GM21526 (cell line): ENCODE results near the gene CNN2.

Experiments used
- ATAC-seq: cut with Tn5 transposase; IDR thresholded peaks from one replicate; pipeline ENCODE4 v1.9.1; 2021; ENCODE audit warnings: moderate library complexity; ENCODE audit not compliant: unreplicated experiment, low FRiP score

Gene CNN2

DNA sequence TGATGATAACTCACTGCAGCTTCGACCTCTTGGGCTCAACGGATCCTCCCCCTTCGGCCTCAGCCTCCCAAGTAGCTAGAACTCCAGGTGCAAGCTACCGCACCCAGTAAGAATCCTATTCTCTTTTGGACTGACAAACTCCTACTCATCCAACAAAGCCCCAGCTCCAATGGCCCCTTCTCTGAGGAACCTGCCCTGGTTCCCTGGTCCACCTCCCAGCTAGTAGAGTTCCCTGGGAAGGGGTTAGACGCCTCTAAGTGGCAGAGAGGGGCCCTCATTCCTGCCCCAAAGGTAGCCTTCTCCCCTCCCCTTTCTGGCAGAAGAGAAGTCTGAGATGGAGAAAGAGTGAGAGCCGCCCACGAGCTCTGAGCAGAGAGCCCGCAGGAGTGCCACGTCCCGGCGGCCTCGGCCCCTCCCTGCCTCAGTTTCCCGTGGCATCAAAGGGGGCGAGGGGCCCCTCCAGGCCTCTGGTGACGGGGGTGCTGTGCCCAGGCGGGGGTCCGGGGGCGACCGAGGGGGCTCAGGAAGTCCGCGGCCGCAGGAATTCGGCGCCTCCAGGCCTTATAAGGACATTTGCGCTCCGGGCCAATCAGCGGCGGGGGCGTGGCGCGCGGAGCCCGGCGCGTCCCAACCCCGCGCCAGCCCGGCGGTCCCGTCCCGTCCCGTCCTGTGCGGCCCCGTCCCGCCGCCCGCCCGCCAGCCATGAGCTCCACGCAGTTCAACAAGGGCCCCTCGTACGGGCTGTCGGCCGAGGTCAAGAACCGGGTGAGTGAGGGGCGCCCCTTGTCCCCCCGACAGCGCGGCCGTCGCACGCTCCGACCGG is at the start of gene CNN2:
CNN2 (plus strand) TSS at position 649 of the 823 bp plus-strand sequence; CDS start at position 703, 54 bp downstream.
- ATAC-seq: peak; percentile 35

DNA sequence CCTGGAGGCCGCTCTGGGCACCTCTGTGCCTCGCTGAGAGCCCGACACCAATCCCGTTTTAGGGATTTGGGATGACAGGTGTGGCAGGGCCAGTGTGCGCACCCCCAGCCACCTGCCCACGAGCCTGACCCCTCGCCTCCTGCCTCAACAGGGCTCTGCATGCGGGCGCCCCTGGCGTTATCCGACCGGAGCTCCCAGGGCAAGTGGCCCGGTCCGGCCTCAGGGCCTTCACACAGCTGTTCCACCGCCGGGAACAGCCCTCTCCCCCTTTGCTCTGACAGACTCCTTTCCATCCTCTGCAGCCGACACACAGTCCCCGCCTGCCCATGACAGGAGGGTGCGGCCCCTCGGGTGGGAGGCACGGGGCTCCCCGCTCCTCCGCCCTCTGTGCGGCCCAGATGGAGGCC is 49.3 kb upstream of the CNN2 start:
- no peak for ATAC-seq

DNA sequence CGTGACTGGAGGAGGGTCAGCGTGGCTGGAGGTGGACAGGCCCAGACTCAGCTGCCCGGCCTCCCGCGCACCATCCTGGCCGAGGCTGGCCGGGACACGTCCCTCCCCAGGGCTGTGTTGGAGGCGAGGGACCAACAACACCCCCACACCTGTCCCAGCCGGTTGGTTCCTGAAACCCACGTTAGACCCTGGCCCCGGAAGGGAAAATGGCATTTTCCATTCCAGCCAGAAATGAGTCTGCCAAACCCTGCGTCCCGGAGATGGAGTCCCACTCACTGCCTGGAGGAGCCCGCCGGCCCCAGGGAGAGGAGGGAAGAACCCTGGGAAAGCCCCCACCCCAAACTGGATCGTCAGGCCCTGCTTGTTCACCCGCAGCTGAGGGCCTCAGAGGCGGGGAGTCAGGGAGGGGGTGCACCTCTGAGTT is 47.1 kb upstream of the CNN2 start:
- no peak for ATAC-seq

DNA sequence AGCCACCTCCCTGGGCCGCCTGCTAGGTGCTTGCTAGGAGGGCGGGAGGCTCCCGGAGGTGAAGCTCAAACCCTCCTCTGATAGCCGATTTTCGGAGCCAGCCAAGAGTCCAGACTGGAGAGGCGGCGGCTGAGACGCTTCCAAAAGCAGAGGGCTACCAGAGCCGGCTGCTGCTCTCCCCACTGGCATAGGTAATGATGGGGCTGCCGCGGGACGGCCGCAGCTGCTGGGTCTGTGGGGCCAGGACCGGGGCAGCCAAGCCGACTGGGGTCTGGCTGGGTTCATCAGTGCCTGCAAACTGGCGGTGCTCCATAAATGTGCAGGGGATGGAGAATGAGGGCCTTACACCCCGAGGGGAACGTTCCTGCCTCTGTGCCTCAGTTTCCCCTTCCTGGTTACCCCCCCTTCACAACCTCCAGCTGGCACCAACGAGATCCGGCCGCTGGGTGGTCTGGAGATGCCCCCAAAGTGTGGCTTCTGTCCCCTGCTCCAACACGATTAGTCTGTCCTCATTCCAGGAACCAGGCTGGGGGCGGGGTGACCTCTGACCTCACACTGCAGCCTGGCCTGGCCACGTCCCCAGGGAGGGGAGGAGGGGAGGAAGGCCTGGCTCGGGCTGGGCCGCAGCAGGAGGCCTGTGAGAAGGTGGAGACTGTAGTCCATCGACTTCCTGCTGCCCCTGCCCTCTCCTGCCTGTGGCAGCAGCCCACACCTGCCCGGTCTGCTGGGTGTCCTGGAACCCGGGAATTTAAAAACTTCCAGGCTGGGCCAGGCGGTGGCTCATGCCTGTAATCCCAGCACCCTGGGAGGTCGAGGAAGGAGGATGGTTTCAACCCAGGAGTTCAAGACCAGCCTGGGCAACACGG is 46.0 kb upstream of the CNN2 start:
- ATAC-seq: no peak

DNA sequence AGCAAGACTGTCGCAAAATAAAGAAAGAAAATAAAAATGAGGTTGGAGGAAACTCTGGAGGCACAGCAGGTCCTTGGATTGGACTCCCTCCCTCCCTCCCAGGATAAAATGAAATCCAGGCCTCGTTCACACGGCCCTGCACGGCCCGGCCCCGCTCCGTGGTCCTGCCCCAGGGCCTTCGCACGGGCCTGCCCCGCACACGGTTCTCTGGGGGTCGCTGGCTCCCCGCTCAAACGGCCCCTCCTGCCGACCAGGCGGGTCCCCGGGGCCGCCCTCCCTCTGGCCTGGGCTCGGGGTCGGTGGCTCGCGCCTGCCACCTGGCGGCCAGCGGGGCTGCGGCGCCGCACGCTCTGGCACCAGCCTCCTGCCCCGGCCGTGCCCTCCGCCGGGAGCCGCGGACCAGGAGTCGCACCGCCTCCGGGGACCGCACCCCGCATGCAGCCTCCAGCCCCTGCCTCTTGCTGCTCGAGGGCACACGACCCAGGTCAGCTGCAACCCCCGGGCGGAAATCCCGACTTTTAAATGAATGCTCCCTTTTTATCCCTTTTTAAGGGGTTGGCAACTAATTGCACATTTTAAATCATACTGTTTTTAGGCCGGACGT is 43.7 kb upstream of the CNN2 start:
- ATAC-seq: peak; percentile 52

DNA sequence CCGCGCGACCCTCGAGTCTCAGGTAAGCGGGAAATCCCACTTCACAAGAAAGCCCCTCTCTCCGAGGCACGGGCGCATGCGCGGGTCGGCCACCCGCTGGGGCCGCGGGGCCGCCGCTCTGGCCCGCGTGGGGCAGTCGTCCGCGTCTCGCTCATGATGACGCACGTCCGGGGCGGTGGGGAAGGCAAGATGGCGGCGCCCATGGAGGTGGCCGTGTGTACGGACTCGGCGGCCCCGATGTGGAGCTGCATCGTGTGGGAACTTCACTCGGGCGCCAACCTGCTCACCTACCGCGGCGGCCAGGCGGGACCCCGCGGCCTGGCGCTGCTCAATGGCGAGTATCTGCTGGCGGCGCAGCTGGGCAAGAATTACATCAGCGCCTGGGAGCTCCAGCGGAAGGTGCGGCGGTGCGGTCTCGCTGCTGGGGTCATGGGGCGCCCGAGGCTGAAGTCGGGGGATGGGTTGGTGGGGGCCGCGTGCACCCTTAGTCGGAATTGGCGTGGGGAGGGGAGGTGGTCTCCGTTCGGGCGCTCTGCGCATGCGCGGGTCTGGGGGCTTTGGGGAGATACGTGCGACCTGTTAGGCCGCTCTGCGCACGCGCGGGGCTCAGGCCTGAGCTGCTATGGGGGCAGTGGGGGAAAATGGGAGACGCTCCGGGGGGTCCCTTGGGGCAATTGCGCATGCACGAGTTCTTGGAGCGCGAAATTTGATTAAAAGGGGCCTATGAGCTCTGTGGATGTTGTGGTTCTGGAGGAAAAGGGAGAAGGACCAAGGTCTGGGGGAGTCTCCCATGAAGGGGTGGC is 42.0 kb upstream of the CNN2 start, which contains the start of gene WDR18:
WDR18 (plus strand) TSS at position 181 of the 803 bp plus-strand sequence; CDS start at position 190, 9 bp downstream.
- ATAC-seq: peak; percentile 46

DNA sequence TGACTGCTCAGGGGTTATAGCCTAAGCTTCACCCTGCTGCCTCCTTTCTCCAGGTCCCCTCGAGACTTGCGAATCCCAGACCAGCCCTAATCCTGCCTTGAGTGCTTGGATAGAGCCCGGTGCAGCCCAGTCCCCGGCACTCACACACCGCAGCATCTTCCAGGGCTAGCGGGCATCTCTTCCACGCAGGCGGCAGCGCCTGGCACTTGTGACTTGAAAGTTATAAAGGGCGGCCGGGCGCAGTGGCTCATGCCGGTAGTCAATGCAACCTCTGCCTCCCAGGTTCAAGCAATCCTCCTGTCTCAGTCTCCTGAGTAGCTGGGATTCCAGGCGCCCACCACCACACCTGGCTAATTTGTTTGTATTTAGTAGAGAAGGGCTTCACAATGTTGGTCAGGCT is 40.3 kb upstream of the CNN2 start:
- no peak for ATAC-seq

DNA sequence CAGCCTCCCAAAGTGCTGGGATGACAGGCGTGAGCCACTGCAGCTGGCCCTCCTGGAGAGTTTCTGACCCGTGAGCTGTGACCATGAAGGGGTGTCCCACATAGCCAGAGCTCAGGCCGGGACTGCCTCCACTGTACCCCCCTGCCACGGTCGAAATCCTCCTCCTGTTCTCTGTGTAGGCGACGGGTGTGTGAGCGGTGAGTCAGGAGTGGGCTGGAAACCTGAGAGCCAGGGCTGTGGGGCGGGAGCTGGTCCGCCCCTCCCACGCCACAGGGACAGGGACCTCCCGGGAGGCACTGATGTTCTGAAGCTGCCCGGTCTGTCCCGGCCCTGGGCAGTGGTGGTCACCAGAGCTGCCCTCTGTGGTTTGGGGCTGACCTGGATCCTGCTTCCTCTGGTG is 38.3 kb upstream of the CNN2 start:
- no peak for ATAC-seq

DNA sequence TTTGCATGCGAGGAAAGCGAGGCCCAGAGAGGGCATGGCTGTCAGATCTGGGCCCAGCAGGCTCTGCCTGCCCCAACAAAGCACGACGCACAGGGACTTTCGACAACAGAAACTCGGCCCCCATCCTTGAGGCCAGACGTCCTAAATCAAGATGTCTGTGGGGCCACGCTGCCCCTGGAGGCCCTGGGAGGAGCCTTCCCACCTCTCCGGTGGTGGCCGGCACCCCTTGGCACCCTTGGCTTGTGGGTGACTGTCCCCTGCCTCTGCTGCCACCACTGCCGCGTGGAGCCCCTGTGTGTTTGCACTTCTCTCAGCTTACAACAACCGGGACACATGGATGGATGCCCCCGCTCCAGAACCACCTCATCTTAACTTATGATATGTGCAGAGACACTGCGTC is 37.9 kb upstream of the CNN2 start:
- ATAC-seq: no peak

DNA sequence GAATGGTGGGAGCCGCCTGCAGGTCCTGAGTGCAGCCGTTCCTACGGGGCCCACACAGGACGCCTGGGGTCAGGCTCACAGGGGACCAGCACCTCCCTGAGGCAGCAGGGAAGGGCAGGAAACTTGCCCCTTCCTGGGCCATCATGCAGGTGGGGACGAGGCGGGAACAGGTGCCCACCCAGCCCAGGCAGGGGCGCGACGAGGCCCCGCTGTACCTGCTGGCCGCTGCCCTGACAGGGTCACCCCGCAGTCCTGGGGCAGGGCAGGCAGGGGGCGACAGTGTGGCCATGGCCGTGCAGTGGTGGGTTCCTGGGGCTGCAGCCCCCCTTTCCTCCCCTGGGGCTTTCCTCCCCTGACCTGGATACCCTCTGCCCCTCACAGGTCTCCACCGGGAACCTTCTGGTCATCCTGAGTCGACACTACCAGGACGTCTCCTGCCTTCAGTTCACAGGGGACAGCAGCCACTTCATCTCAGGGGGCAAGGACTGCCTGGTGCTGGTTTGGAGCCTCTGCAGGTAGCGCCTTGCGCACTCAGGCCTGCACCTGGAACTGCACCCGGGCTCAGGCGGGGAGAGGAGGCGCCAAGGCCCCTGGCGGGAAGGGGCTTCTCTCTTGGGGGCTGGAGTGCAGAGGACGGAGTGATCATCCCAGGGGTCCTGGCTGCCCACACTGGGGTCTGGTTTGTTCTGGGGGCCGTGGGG is 36.9 kb upstream of the CNN2 start:
- no peak for ATAC-seq

DNA sequence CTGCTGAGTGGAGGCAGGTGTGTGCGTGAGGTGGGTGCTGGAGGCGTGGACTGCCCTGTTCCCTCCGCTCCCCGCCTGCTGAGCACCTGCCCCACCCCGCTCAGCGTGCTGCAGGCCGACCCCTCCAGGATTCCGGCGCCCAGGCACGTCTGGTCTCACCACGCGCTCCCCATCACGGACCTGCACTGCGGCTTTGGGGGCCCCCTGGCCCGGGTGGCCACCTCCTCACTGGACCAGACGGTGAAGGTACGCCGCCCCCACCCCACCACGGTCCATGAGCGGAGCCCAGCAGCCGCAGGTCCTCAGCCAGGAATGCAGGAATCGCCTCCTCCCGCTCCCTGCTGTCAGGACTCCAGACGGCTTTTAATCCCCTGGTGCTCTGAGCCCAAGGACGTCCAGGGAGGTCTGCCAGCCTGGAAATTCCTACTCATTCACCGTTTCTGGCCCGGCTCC is 36.3 kb upstream of the CNN2 start:
- ATAC-seq: no peak

DNA sequence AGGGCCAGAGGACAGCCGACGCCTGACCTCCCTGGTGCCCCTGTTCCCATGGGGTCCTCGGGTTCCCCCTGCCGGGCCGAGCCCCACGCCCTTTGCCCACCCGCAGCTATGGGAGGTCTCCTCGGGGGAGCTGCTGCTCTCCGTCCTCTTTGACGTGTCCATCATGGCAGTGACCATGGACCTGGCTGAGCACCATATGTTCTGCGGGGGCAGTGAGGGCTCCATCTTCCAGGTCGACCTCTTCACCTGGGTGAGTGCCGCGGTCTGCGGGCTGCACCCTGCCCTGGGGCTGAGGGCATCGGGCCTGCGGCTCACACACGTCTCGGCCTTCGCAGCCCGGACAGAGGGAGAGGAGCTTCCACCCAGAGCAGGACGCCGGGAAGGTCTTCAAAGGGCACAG is 35.7 kb upstream of the CNN2 start:
- no peak for ATAC-seq

DNA sequence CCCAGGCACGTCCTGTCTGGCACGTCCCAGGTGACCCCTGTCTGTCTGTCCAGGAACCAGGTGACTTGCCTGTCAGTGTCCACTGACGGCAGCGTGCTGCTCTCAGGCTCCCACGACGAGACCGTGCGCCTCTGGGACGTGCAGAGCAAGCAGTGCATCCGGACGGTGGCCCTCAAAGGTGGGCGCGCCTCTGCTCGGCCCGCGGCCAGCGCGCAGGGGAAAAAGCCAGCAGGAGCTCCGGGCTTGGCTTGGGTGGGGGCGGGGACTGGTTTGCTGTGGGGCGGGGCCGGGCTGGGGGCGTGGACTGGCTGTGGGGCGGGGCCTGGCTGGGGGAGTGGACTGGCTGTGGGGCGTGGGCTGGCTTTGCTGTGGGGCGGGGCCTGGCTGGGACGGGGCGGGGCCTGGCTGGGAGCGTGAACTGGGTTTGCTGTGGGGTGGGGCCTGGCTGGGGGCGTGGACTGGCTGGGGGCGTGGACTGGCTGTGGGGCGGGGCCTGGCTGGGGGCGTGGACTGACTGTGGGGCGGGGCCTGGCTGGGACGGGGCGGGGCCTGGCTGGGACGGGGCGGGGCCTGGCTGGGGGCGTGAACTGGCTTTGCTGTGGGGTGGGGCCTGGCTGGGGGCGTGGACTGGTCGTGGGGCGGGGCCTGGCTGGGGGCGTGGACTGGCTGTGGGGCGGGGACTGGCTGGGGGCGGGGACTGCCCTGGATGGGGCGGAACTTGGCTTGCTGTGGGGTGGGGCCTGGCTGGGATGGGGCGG is 35.1 kb upstream of the CNN2 start:
- no peak for ATAC-seq

DNA sequence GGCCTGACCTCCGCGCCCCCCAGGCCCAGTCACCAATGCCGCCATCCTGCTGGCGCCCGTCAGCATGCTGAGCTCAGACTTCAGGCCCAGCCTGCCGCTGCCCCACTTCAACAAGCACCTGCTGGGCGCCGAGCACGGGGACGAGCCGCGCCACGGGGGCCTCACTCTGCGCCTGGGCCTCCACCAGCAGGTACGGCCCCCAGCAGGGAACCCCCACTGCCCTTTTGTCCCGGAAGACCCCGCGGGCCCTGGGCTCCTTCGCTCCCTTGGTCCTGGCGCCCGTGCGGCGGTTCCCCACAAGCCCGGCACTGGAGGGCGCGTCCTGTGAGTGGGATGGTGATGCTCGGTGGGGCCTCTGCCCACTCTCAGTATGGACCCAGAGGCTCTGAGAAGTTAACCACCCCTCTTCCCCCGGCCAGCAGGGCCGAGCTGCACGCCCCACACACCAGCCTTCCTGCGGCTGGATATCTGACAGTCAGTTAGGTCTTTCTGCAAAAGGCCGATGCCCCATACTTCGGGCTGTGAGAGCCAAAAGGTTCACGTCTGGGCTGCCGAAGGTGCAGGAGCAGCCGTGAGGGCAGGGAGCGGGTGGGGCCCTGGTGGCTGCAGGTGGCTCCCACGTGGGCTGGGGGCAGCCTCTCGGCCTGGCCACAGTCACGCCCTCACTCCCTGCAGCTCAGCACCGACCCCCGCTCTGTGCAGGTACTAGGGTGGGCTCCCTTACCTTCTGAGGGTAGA is 34.3 kb upstream of the CNN2 start:
- ATAC-seq: no peak

DNA sequence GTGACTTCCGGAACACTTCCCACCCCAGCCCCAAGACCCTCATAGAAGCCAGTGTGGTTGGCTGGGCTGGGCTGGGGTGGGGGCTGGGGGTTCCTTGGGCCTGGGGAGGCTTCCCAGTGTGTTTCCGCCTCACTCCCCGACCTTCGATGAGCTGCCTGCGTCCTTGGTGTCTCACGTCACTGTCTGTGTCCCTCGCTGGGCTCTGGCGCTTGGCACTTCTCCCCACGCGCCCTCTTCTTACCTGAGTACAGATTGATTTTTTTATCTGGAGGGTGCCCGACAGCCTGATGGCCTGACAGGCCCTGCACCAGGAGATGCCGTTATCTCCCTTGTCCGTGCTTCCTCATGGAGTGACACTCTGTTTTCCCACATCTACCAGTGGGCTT is 33.7 kb upstream of the CNN2 start:
- no peak for ATAC-seq

DNA sequence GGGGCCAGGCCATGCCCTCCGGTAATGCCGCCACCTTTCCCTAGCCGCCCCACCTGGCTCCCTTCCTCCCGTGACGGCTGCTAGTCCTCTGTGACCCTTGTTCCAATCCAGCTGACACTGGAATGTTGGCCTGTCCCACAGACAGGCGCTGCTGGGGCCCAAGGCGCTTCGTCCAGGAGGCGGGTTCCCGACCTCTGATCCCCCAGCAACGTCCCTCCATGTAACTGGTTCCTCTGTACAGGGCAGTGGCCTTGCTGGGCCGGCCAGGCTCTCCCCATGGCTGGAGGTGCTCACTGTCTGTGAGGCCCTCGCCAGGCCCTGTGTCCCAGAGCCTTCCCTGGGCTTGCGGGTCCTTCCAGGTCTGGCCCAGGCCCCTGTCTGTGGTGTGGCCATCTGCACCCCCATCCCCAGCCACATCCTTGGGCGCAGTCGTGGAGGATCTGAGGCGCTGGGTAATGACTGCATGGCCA is 33.0 kb upstream of the CNN2 start:
- no peak for ATAC-seq

DNA sequence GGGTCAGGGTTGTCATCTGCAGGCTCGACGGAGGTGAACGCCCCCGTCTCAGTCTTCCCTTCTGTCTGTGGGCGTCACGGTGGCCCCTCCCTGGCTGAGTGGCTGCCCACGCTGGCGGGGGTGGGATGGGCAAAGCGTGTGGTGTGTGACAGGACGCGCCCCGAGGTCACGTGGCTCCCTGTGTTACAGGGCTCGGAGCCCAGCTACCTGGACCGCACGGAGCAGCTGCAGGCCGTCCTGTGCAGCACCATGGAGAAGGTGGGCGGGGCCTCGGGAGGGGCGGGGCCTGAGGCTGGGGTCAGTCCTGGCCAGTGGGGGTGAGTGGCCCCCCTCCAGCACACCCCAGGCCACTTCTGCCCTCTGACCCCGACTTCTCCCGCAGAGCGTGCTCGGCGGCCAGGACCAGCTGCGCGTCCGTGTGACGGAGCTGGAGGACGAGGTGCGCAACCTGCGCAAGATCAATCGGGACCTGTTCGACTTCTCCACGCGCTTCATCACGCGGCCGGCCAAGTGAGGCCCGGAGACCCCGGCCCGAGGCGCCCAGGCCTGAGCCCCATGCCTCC is 32.5 kb upstream of the CNN2 start:
- ATAC-seq: no peak

DNA sequence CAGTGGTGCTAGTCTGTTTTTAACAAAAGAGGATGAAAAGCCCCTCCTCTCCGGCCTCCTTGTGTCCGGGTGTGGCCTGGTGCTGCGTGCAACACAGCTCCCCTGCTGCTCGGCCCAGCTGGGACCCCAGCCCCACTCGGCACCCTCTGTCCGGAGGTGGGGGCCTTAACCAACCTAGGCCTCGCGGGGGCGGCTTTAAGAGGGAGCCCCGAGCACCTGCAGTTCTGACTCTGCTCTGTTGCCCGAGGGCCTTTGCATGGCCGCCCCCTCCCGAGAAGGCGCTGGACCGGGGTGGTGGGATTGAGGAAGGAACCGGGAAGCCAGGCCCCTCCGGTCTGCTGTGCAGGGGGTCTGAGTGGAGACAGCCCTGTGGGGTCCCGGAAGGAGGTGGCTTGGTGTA is 31.9 kb upstream of the CNN2 start:
- ATAC-seq: no peak
